ENCODE data around the gene LRTM1.

DNA sequence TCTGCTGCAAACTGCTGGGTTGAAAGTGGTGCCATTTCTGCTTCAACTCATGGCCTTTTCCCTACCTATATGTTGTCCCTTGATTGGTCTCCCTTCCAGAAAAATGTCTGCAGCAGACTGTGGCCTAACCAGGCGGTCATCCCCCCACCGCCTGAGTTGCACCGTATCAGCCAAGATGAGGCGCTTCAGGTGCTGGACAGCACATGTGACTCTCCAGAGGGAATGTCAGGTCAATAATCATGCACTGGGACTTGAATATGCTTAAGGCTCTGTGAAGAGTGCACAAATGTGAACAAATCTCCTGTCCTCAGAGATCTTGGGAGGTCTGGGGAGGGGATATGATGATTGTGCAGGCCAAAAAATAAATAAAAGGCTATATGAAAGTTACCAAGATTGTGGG, 32.2 kb downstream of the LRTM1 start:
- TF ChIP-seq POLR2A (IDR thresholded peaks at IDR 0.05) (no peak), EP300 (IDR thresholded peaks at IDR 0.05) (no peak)
- TF ChIP-seq, protein P1, sequence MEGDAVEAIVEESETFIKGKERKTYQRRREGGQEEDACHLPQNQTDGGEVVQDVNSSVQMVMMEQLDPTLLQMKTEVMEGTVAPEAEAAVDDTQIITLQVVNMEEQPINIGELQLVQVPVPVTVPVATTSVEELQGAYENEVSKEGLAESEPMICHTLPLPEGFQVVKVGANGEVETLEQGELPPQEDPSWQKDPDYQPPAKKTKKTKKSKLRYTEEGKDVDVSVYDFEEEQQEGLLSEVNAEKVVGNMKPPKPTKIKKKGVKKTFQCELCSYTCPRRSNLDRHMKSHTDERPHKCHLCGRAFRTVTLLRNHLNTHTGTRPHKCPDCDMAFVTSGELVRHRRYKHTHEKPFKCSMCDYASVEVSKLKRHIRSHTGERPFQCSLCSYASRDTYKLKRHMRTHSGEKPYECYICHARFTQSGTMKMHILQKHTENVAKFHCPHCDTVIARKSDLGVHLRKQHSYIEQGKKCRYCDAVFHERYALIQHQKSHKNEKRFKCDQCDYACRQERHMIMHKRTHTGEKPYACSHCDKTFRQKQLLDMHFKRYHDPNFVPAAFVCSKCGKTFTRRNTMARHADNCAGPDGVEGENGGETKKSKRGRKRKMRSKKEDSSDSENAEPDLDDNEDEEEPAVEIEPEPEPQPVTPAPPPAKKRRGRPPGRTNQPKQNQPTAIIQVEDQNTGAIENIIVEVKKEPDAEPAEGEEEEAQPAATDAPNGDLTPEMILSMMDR (IDR thresholded peaks at IDR 0.05), result no peak

All from sigmoid colon (tissue), 4 donors.